GM19025 (cell line): ENCODE results near the gene CYB561A3.

Experiments
- ATAC-seq: cut with Tn5 transposase; IDR thresholded peaks from one replicate; pipeline ENCODE4 v1.9.1; 2021; ENCODE audit warnings: mild to moderate bottlenecking, low read depth, moderate library complexity; ENCODE audit not compliant: unreplicated experiment

Gene CYB561A3

GRCh38 chr11:61329871-61330270, 31.8 kb downstream of the CYB561A3 start:
- no peak for ATAC-seq

- ATAC-seq: no peak
Observed at GRCh38 chr11:61328351-61328750, 33.3 kb downstream of the CYB561A3 start.

DNA sequence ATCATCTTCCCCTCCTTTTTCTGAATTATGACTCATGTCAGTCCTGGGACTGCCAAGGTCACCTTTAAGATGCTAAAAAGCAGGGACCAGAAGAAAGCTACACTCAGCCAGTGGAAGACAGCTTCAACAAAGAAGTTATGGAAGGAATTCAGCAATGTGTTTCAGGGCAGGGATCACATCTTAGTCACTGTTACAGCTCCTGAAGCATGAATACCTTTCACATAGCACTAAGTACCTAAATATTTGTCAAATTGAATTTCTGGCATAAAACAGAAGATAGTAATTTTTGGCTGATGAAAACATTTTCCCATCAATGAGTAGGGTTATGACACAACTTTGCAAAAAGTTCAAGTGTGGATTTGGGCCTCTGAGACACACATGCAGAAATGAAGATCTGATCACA, 34.0 kb downstream of the CYB561A3 start:
- ATAC-seq: no peak

- ATAC-seq: no peak
Observed at GRCh38 chr11:61325649-61326414, 35.9 kb downstream of the CYB561A3 start.

- ATAC-seq: no peak
Observed at GRCh38 chr11:61315260-61315659, 46.4 kb downstream of the CYB561A3 start.

- no peak for ATAC-seq
Observed at GRCh38 chr11:61310749-61311148, 50.9 kb downstream of the CYB561A3 start.

DNA sequence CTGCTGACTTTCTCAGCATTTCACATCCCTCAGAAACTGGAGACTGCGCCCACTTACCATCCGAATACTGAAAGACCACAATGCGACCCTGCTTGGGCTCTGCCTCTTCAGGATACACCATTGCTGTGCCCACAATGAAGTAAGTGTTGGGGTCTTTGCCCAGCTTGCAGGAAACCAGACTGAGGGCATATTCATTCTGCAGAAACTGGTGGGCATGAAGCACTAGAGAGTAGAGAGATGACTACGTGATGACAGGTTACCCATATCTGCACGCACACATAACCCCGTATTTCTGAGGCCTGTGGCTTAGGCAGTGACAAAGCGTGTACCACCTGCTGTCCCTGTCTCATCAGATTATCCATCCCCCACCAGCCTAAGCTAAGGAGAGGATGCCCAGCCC, 51.9 kb downstream of the CYB561A3 start:
- no peak for ATAC-seq

DNA sequence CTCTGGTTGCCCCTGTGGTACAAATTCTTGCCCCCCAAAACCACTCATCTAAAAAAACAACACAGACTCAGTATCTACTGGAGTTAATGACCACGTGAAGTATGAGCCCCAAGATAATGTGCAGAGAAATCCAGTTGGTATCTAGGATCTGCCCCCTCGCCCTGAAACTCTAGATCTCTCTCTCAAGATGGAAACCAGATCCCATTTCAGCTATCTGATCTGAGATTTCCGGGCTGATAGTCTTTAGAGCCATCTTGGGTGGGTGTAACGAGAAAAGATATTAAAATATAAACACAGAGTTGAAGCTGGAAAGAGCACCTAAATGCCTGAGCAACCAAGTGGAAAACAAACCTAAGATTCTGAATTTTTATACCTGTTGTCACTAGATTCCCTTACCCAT, 52.5 kb downstream of the CYB561A3 start:
- no peak for ATAC-seq

GRCh38 chr11:61307354-61307753, 54.3 kb downstream of the CYB561A3 start:
- no peak for ATAC-seq

DNA sequence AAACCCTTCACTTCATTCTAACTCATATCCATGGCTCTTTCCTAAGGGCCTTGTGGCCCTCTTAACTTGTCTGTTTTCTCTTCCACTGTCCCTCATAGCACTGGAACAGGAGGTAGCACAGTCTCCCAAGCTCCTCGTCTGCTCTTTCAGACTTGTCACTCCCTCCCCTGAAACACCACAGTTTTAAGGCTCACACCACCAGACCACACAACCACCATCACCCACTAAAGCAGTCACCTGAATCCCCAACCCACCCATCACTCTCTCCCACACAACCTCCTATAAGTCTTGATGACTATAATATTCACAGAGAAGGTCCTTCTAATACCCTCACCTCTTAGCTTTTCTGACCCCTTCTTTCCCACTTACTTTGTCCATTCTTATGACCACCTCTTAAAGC, 55.5 kb downstream of the CYB561A3 start:
- ATAC-seq: no peak

GRCh38 chr11:61305417-61305816, 56.3 kb downstream of the CYB561A3 start:
- ATAC-seq: no peak

DNA sequence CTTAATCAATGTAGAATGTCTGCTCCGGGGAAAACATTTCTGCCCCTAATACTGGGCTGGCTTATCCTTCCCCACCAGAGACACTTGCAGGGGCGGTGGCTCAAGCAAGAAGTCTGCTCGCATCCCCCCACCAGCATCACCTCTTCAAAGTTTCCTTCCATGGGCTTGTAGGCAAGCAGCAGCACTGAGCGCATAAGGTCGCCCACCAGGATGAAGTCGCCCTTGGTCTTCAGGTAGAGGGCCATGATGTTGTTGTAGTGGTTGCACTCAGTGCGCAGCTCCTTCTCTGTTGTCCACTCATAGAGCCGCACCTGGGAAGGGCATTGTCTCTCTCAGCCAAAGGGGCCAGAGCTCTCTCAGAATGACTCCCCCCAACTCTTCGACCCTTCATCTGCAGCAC, 58.0 kb downstream of the CYB561A3 start:
- no peak for ATAC-seq

DNA sequence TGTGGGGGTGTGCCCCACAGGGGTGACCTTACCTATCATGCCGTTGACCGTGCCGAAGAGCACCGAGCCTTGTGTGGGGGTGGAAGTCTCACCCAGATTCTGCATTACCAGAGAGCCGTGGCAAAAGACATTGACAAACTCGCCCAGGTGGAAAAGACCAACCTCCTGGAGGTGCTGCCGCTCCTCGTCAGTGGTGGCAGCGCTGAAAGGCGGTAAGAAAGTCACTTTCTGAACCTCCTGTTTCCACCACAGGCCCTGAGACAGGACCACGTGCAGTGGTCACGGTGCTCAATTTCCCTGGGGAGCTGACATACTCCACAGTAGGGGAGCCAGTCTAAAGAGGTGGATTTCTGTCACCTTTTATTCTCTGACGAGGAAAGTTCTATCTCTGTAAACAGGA, 59.1 kb downstream of the CYB561A3 start:
- ATAC-seq: no peak
